A673 (cell line): ENCODE results near the gene ISM1. TPM values are rescaled to one million over a fixed set of nuclear protein-coding genes. Genes with fewer than 3 reads are reported as not detected.

Experiments
- BruUV-seq: library from RNA; stranded (reverse); fragments of 400-500 nt; replicated peaks from 2 replicates; lab custom pipeline; 2021; lab: Mats Ljungman, UMichigan
- CTCF ChIA-PET: fragments of 300-600 bp; sonication (Branson Sonifier 250); formaldehyde crosslinking; loops from one replicate; lab custom pipeline; 2022; ENCODE audit warnings: antibody characterized with exemption; lab: Charles Lee
- POLR2A ChIA-PET: fragments of 300-600 bp; sonication (Branson Sonifier 250); formaldehyde crosslinking; loops from one replicate; lab custom pipeline; 2022; ENCODE audit warnings: antibody characterized with exemption; ENCODE audit not compliant: low non-redundant PET; lab: Charles Lee
- DNase-seq: peaks from one replicate; pipeline ENCODE4 v3.0.0-alpha.2; 2015; ENCODE audit warnings: low spot score
- H3K27ac ChIP-seq: fragments of 200-600 bp; sonication (generic); 2 replicates; pipeline ENCODE4 v1.5.1; 2016; ENCODE audit warnings: mixed run types, low read depth, mild to moderate bottlenecking, mixed read lengths, antibody characterized with exemption, low read length; ENCODE audit not compliant: poor library complexity, severe bottlenecking
- H3K27me3 ChIP-seq: fragments of 200-600 bp; sonication (generic); replicated peaks from 2 replicates; pipeline ENCODE4 v1.6.1; 2017; ENCODE audit warnings: mixed run types, low read depth, mild to moderate bottlenecking, mixed read lengths, antibody characterized with exemption, low read length; ENCODE audit not compliant: insufficient read depth, poor library complexity
- H3K36me3 ChIP-seq: fragments of 200-600 bp; sonication (generic); 2 replicates; pipeline ENCODE4 v1.6.1; 2016; ENCODE audit warnings: mixed run types, mild to moderate bottlenecking, mixed read lengths, antibody characterized with exemption, low read length; ENCODE audit not compliant: insufficient read depth, poor library complexity, severe bottlenecking
- H3K4me1 ChIP-seq: fragments of 200-600 bp; sonication (generic); 2 replicates; pipeline ENCODE4 v1.6.1; 2017; ENCODE audit warnings: mixed run types, mild to moderate bottlenecking, mixed read lengths, antibody characterized with exemption, low read length; ENCODE audit not compliant: insufficient read depth, poor library complexity, severe bottlenecking
- H3K4me3 ChIP-seq: fragments of 200-600 bp; sonication (generic); 2 replicates; pipeline ENCODE4 v1.5.1; 2016; ENCODE audit warnings: low read depth, mixed run types, mild to moderate bottlenecking, mixed read lengths, low read length; ENCODE audit not compliant: poor library complexity, severe bottlenecking
- H3K9me3 ChIP-seq: fragments of 200-600 bp; sonication (generic); 2 replicates; pipeline ENCODE4 v1.6.1; 2016; ENCODE audit warnings: mixed run types, low read depth, mild to moderate bottlenecking, mixed read lengths, antibody characterized with exemption, low read length; ENCODE audit not compliant: poor library complexity, severe bottlenecking
- CTCF ChIP-seq: fragments of 300-800, 200-600 bp; sonication (generic); conservative IDR thresholded peaks from 2 replicates; pipeline ENCODE4 v1.5.1; 2017; ENCODE audit warnings: low read depth, mild to moderate bottlenecking, antibody characterized with exemption, low read length, moderate library complexity, mixed read lengths
- EZH2 ChIP-seq: fragments of 200-600 bp; sonication (generic); IDR thresholded peaks from 2 replicates; pipeline ENCODE4 v1.6.1; 2017; ENCODE audit warnings: borderline replicate concordance, low read depth, mild to moderate bottlenecking, mixed read lengths, antibody characterized with exemption, low read length; ENCODE audit not compliant: poor library complexity, severe bottlenecking
- intact Hi-C: fragments of 100-400 bp; cut with micrococcal nuclease; formaldehyde crosslinking; loops from one replicate; pipeline ENCODE4 v1.10.0; 2022; ENCODE audit not compliant: unreplicated experiment
- total RNA-seq: library from RNA; stranded (reverse); gene quantifications from 2 replicates; pipeline ENCODE4 v1.2.3, GENCODE V29; 2021

Gene ISM1
- total RNA-seq, 1 experiment from 2014 or later: 0.11 TPM

DNA sequence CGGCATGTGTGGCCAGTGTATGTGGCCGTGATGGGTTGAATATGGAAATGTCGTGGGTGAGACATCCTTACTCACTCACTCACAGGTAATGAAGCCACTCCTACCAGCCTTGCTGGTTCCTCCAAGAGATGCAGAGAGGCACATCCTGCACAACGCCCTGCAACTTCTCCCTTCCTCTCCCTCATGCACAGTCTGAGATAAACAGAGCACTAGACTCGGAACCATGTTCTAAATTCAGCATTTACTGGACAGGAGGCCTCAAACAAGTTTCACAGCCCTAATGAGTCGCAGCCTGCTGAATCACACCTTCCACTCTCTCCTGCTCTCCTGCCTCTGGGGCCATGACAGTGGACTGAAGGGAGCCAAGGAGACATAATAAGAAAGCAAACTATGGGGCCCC lies 91.2 kb downstream of the ISM1 start:
- peaks cover 4% of the 10 kb centered on the region for H3K9me3 ChIP-seq
- H3K4me3 ChIP-seq: no peak overlapping the region
- no peak for DNase-seq
- no peaks in the 10 kb centered on the region for H3K4me1 ChIP-seq
- TF ChIP-seq EZH2: no peak
- no peak for TF ChIP-seq CTCF
- H3K27me3 ChIP-seq: no peaks in the 10 kb centered on the region
- no peak overlapping the region for H3K27ac ChIP-seq
- H3K36me3 ChIP-seq: no peaks in the 10 kb centered on the region
- BruUV-seq: no TSS peak
- ChIA-PET POLR2A (no interaction called here), CTCF (no interaction called here)
- intact Hi-C loops: no loop called here

GRCh38 chr20:13313201-13313600 lies 92.1 kb downstream of the ISM1 start:
- no peaks in the 10 kb centered on the region for H3K27me3 ChIP-seq
- H3K36me3 ChIP-seq: no peaks in the 10 kb centered on the region
- no peak overlapping the region for H3K27ac ChIP-seq
- DNase-seq: no peak
- H3K9me3 ChIP-seq: peaks cover 4% of the 10 kb centered on the region
- POLR2A ChIA-PET: no interaction called here
- no peaks in the 10 kb centered on the region for H3K4me1 ChIP-seq
- H3K4me3 ChIP-seq: no peak overlapping the region
- no TSS peak for BruUV-seq
- CTCF ChIA-PET: no interaction called here
- no peak for TF ChIP-seq CTCF
- TF ChIP-seq EZH2: no peak
- intact Hi-C loops: no loop called here

DNA sequence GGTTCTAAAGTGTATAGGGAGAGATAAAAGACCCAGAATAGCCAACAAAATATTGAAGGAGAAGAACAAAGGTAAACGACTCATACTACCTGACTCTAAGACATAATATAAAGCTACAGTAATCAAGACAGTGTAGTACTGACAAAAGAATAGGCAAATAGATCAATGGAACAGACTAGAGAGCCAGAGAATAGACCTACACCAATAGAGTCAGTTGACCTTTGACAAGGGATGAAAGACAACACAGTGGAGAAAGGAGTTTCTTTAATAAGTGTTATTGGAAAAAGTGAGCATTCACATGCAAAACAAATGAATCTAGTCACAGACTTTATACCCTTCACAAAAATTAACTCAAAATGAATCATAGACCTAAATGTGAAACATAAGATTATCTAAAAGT lies 96.4 kb downstream of the ISM1 start:
- ChIA-PET POLR2A (no interaction called here), CTCF (no interaction called here)
- no peaks in the 10 kb centered on the region for H3K27me3 ChIP-seq
- intact Hi-C loops: no loop called here
- H3K27ac ChIP-seq: no peak overlapping the region
- H3K4me3 ChIP-seq: no peak overlapping the region
- TF ChIP-seq EZH2 (no peak), CTCF (no peak)
- BruUV-seq: no TSS peak
- H3K9me3 ChIP-seq: peaks cover 4% of the 10 kb centered on the region
- no peak for DNase-seq
- H3K4me1 ChIP-seq: no peaks in the 10 kb centered on the region
- H3K36me3 ChIP-seq: no peaks in the 10 kb centered on the region
